ENCODE data around the gene PLXNB2. TPM values are rescaled to one million over a fixed set of nuclear protein-coding genes. Genes with fewer than 3 reads are reported as not detected.

Gene PLXNB2
- total and polyA plus RNA-seq, 2 donors (not counting 1 experiment from before 2014, with no cell fraction given), result 62.7 to 209 TPM

- H3K27me3 ChIP-seq (ENCODE audit: control insufficient read depth, insufficient read depth, low read length), result no peaks in the 10 kb centered on the region
- no peak for DNase-seq (ENCODE audit: low read depth in 2 of 2)
- no peak overlapping the region for H3K27ac ChIP-seq (ENCODE audit: insufficient read depth, low read length)
- H4K20me1 ChIP-seq (ENCODE audit: control insufficient read depth, extremely low read depth, insufficient read depth, low read length), result no peaks in the 10 kb centered on the region
- H3K4me1 ChIP-seq (ENCODE audit: control insufficient read depth, extremely low read depth, insufficient read depth, low read length), result peaks cover 6% of the 10 kb centered on the region
- no peak overlapping the region for H3K4me2 ChIP-seq (ENCODE audit: extremely low read depth, insufficient read depth, low read length)
- no peak overlapping the region for H3K4me3 ChIP-seq (replicated peaks in 1 of 4; ENCODE audit: control extremely low read depth in 1 of 4, insufficient read depth in 1 of 4, low read depth in 3 of 4, low read length in 4 of 4)
- H3K9ac ChIP-seq (ENCODE audit: insufficient read depth, low read length), result peak overlapping the region; percentile 7
- H2AFZ ChIP-seq (ENCODE audit: low read length), result no peak overlapping the region
- no peaks in the 10 kb centered on the region for H3K9me3 ChIP-seq (ENCODE audit: control insufficient read depth, insufficient read depth, low read depth, low read length)
- peaks cover 16% of the 10 kb centered on the region for H3K36me3 ChIP-seq (ENCODE audit: control insufficient read depth, insufficient read depth, low read length)
- peaks cover 8% of the 10 kb centered on the region for H3K79me2 ChIP-seq (ENCODE audit: control insufficient read depth, insufficient read depth, low read length)
- TF ChIP-seq EZH2 (IDR thresholded peaks at IDR 0.05; ENCODE audit: low read length, missing control alignments), result no peak
- TF ChIP-seq, protein P1, sequence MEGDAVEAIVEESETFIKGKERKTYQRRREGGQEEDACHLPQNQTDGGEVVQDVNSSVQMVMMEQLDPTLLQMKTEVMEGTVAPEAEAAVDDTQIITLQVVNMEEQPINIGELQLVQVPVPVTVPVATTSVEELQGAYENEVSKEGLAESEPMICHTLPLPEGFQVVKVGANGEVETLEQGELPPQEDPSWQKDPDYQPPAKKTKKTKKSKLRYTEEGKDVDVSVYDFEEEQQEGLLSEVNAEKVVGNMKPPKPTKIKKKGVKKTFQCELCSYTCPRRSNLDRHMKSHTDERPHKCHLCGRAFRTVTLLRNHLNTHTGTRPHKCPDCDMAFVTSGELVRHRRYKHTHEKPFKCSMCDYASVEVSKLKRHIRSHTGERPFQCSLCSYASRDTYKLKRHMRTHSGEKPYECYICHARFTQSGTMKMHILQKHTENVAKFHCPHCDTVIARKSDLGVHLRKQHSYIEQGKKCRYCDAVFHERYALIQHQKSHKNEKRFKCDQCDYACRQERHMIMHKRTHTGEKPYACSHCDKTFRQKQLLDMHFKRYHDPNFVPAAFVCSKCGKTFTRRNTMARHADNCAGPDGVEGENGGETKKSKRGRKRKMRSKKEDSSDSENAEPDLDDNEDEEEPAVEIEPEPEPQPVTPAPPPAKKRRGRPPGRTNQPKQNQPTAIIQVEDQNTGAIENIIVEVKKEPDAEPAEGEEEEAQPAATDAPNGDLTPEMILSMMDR (conservative IDR thresholded peaks at IDR 0.05 in 1 of 2, IDR thresholded peaks at IDR 0.05 in 1 of 2; ENCODE audit: low read depth in 1 of 2, low read length in 2 of 2), result no peak
Observed at GRCh38 chr22:50259302-50259701, 48.1 kb downstream of the PLXNB2 start.

DNA sequence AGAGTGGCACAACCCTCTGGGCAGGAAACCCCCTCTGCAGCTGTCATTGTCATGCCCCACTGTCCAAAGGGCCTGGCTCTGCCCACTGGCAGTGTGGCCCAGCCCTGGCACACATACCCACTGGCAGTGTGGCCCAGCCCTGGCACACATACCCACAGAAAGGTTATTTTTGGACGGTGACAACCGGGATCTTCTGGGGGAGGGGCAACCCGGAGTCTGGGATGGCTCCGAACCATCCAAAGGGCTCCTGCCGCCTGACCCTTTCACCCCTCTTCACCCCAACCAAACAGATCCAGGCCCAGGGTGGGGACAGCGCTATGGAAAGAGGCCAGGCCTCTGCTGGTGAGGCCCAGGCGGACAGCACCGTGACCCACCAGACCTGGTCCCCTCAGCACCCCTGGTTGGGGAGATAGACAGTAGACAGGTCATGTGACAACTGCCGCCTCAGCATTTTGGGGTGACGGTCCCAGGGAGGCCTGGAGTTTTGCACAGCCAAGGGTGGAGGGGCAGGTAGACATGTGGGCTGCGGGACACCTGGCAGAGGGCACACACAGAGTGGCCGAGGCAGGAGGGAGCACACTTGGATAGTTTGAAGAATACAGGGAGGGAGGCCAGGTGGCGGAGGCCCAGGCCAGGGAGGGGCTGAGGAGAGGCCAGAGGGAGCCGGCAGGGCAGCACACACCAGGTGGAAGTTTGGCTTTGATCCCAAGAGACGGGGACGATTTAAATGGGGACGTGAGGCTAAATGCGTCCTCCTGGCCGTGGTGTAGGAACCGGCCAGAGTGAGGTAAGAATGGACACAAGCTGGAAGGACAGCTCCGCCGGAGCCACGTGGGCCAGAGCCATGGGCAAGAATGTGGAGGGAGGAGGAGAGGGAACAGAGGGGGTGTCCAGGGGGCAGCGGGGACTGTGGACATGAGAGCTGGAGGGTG, 48.8 kb downstream of the PLXNB2 start:
- TF ChIP-seq EZH2 (IDR thresholded peaks at IDR 0.05; ENCODE audit: low read length, missing control alignments), result no peak
- H4K20me1 ChIP-seq (ENCODE audit: control insufficient read depth, extremely low read depth, insufficient read depth, low read length), result no peaks in the 10 kb centered on the region
- H3K9me3 ChIP-seq (ENCODE audit: control insufficient read depth, insufficient read depth, low read depth, low read length), result no peaks in the 10 kb centered on the region
- no peak overlapping the region for H3K4me3 ChIP-seq (replicated peaks in 1 of 4; ENCODE audit: control extremely low read depth in 1 of 4, insufficient read depth in 1 of 4, low read depth in 3 of 4, low read length in 4 of 4)
- no peak overlapping the region for H3K4me2 ChIP-seq (ENCODE audit: extremely low read depth, insufficient read depth, low read length)
- peaks cover 16% of the 10 kb centered on the region for H3K36me3 ChIP-seq (ENCODE audit: control insufficient read depth, insufficient read depth, low read length)
- no peak overlapping the region for H2AFZ ChIP-seq (ENCODE audit: low read length)
- H3K4me1 ChIP-seq (ENCODE audit: control insufficient read depth, extremely low read depth, insufficient read depth, low read length), result peaks cover 6% of the 10 kb centered on the region
- H3K27me3 ChIP-seq (ENCODE audit: control insufficient read depth, insufficient read depth, low read length), result no peaks in the 10 kb centered on the region
- no peak overlapping the region for H3K27ac ChIP-seq (ENCODE audit: insufficient read depth, low read length)
- no peak overlapping the region for H3K9ac ChIP-seq (ENCODE audit: insufficient read depth, low read length)
- DNase-seq (ENCODE audit: low read depth in 2 of 2), result no peak
- H3K79me2 ChIP-seq (ENCODE audit: control insufficient read depth, insufficient read depth, low read length), result peaks cover 8% of the 10 kb centered on the region

- H4K20me1 ChIP-seq (ENCODE audit: control insufficient read depth, extremely low read depth, insufficient read depth, low read length), result no peaks in the 10 kb centered on the region
- H3K9me3 ChIP-seq (ENCODE audit: control insufficient read depth, insufficient read depth, low read depth, low read length), result no peaks in the 10 kb centered on the region
- H3K4me2 ChIP-seq (ENCODE audit: extremely low read depth, insufficient read depth, low read length), result no peak overlapping the region
- no peaks in the 10 kb centered on the region for H3K27me3 ChIP-seq (ENCODE audit: control insufficient read depth, insufficient read depth, low read length)
- H3K4me1 ChIP-seq (ENCODE audit: control insufficient read depth, extremely low read depth, insufficient read depth, low read length), result peaks cover 6% of the 10 kb centered on the region
- no peak overlapping the region for H3K27ac ChIP-seq (ENCODE audit: insufficient read depth, low read length)
- no peak overlapping the region for H2AFZ ChIP-seq (ENCODE audit: low read length)
- TF ChIP-seq EZH2 (IDR thresholded peaks at IDR 0.05; ENCODE audit: low read length, missing control alignments), result no peak
- TF ChIP-seq, protein P1 (conservative IDR thresholded peaks at IDR 0.05 in 1 of 2, IDR thresholded peaks at IDR 0.05 in 1 of 2; ENCODE audit: low read depth in 1 of 2, low read length in 2 of 2), result no peak
- H3K36me3 ChIP-seq (ENCODE audit: control insufficient read depth, insufficient read depth, low read length), result peaks cover 19% of the 10 kb centered on the region
- peaks cover 8% of the 10 kb centered on the region for H3K79me2 ChIP-seq (ENCODE audit: control insufficient read depth, insufficient read depth, low read length)
- H3K4me3 ChIP-seq (replicated peaks in 1 of 4; ENCODE audit: control extremely low read depth in 1 of 4, insufficient read depth in 1 of 4, low read depth in 3 of 4, low read length in 4 of 4), result no peak overlapping the region
- no peak for DNase-seq (ENCODE audit: low read depth in 2 of 2)
- H3K9ac ChIP-seq (ENCODE audit: insufficient read depth, low read length), result no peak overlapping the region
Observed at GRCh38 chr22:50257451-50258360, 49.7 kb downstream of the PLXNB2 start.
